IMR-90 (cell line): Measurements from ENCODE around the gene TRIM22. TPM values are rescaled to one million over a fixed set of nuclear protein-coding genes. Genes with fewer than 3 reads are reported as not detected.

Experiments
- ATAC-seq: fragments of 200-7000 bp; cut with Tn5 transposase; 2 replicates; pipeline ENCODE4 v1.9.1; 2020; ENCODE audit warnings: low read depth, mild to moderate bottlenecking, moderate library complexity
- BruUV-seq: library from RNA; stranded (reverse); fragments of 400-500 nt; replicated peaks from 2 replicates; lab custom pipeline; 2021; lab: Mats Ljungman, UMichigan
- CTCF ChIA-PET: fragments of 300-600 bp; formaldehyde crosslinking; extraction: SDS; loops from one replicate; lab custom pipeline; 2021; ENCODE audit warnings: antibody characterized with exemption; lab: Yijun Ruan, JAX
- POLR2A ChIA-PET: fragments of 300-600 bp; sonication (Branson Sonifier 250); formaldehyde crosslinking; loops from one replicate; lab custom pipeline; 2022; ENCODE audit warnings: antibody characterized with exemption; ENCODE audit not compliant: unreplicated experiment; lab: Charles Lee
- DNase-seq: peaks from one replicate; pipeline ENCODE4 v3.0.0; 2013
- H2AFZ ChIP-seq: replicated peaks from 2 replicates; pipeline ENCODE3; 2013; ENCODE audit warnings: low read length, mild to moderate bottlenecking; ENCODE audit not compliant: poor library complexity
- H2AK5ac ChIP-seq: 2 replicates; pipeline ENCODE4 v1.6.1; 2013; ENCODE audit warnings: low read depth, low read length, inconsistent platforms
- H2AK9ac ChIP-seq: replicated peaks from 2 replicates; pipeline ENCODE3; 2013; ENCODE audit warnings: mild to moderate bottlenecking, low read depth, low read length, moderate library complexity; ENCODE audit not compliant: poor library complexity
- H2BK120ac ChIP-seq: 2 replicates; pipeline ENCODE4 v1.6.1; 2013; ENCODE audit warnings: low read depth, low read length, inconsistent platforms
- H2BK15ac ChIP-seq: 3 replicates; pipeline ENCODE4 v1.6.1; 2013; ENCODE audit warnings: low read depth, low read length, inconsistent platforms
- H2BK20ac ChIP-seq: 2 replicates; pipeline ENCODE4 v1.6.1; 2013; ENCODE audit warnings: low read depth, mild to moderate bottlenecking, inconsistent platforms, low read length, moderate library complexity
- H2BK5ac ChIP-seq: 2 replicates; pipeline ENCODE4 v1.6.1; 2013; ENCODE audit warnings: mild to moderate bottlenecking, low read depth, low read length, inconsistent platforms; ENCODE audit not compliant: poor library complexity, severe bottlenecking
- H3K14ac ChIP-seq: replicated peaks from 2 replicates; pipeline ENCODE4 v1.6.1; 2013; ENCODE audit warnings: low read depth, low read length, inconsistent platforms
- H3K18ac ChIP-seq: 2 replicates; pipeline ENCODE4 v1.6.1; 2013; ENCODE audit warnings: low read depth, low read length, control low read depth
- H3K23ac ChIP-seq: 2 replicates; pipeline ENCODE4 v1.6.1; 2013; ENCODE audit warnings: low read depth, low read length, inconsistent platforms
- H3K27ac ChIP-seq: 2 replicates; pipeline ENCODE4 v1.5.1; 2013; ENCODE audit warnings: mild to moderate bottlenecking, control low read depth, low read length; ENCODE audit not compliant: insufficient read depth
- H3K27me3 ChIP-seq: 2 replicates; pipeline ENCODE4 v1.6.1; 2013; ENCODE audit warnings: low read length; ENCODE audit not compliant: control insufficient read depth, insufficient read depth
- H3K36me3 ChIP-seq: 2 replicates; pipeline ENCODE4 v1.6.1; 2013; ENCODE audit warnings: low read length, mixed read lengths; ENCODE audit not compliant: control insufficient read depth, insufficient read depth
- H3K4ac ChIP-seq: 2 replicates; pipeline ENCODE4 v1.6.1; 2013; ENCODE audit warnings: low read depth, low read length, inconsistent platforms
- H3K4me1 ChIP-seq: 2 replicates; pipeline ENCODE4 v1.6.1; 2013; ENCODE audit warnings: low read length, mixed read lengths; ENCODE audit not compliant: control insufficient read depth, insufficient read depth
- H3K4me2 ChIP-seq: 2 replicates; pipeline ENCODE4 v1.6.1; 2013; ENCODE audit warnings: low read depth, mild to moderate bottlenecking, control low read depth, low read length, moderate library complexity
- H3K4me3 ChIP-seq: 2 replicates; pipeline ENCODE4 v1.5.1; 2013; ENCODE audit warnings: low read depth, mild to moderate bottlenecking, control low read depth, low read length, moderate library complexity; ENCODE audit not compliant: insufficient read depth
- H3K56ac ChIP-seq: 2 replicates; pipeline ENCODE4 v1.6.1; 2013; ENCODE audit warnings: low read length, inconsistent platforms; ENCODE audit not compliant: insufficient read depth; ENCODE audit errors: extremely low read depth
- H3K79me1 ChIP-seq, 2 experiments: 2 replicates each; pipeline ENCODE4 v1.6.1; 2013; ENCODE audit warnings: low read length in 2 of 2, inconsistent platforms in 1 of 2, low read depth in 1 of 2
- H3K9ac ChIP-seq: 2 replicates; pipeline ENCODE4 v1.6.1; 2013; ENCODE audit warnings: low read depth, low read length, control low read depth
- H3K9me1 ChIP-seq: 2 replicates; pipeline ENCODE4 v1.6.1; 2013; ENCODE audit warnings: low read length, inconsistent platforms; ENCODE audit not compliant: insufficient read depth
- H3K9me3 ChIP-seq: 2 replicates; pipeline ENCODE4 v1.6.1; 2013; ENCODE audit warnings: low read length; ENCODE audit not compliant: control insufficient read depth, insufficient read depth
- H4K20me1 ChIP-seq: 2 replicates; pipeline ENCODE4 v1.6.1; 2013; ENCODE audit warnings: low read length, inconsistent platforms; ENCODE audit not compliant: insufficient read depth
- H4K5ac ChIP-seq: 2 replicates; pipeline ENCODE4 v1.6.1; 2013; ENCODE audit warnings: mild to moderate bottlenecking, low read depth, low read length, control low read depth
- H4K8ac ChIP-seq, 2 experiments: 2 replicates each; pipeline ENCODE4 v1.6.1; 2013; ENCODE audit warnings: low read depth in 2 of 2, low read length in 2 of 2, control low read depth in 1 of 2, inconsistent platforms in 1 of 2
- H4K91ac ChIP-seq: 2 replicates; pipeline ENCODE4 v1.6.1; 2013; ENCODE audit warnings: low read depth, low read length, inconsistent platforms; ENCODE audit not compliant: insufficient read depth
- CHD1 ChIP-seq: IDR thresholded peaks from 2 replicates; pipeline ENCODE4 v1.6.1; 2012; ENCODE audit warnings: low read depth, low read length, improper control_type of control experiment
- FOS ChIP-seq: fragments of 150-350 bp; IDR thresholded peaks from 2 replicates; pipeline ENCODE4 v1.6.1; 2016; ENCODE audit warnings: low read depth, low read length
- POLR2A ChIP-seq: IDR thresholded peaks from 2 replicates; pipeline ENCODE4 v1.6.1; 2012; ENCODE audit warnings: mild to moderate bottlenecking, low read depth, low read length
- RFX5 ChIP-seq: IDR thresholded peaks from 2 replicates; pipeline ENCODE4 v1.8.0; 2012; ENCODE audit warnings: low read depth, mild to moderate bottlenecking, low read length, moderate library complexity
- WGBS, 2 experiments: methylation state at CpG; one replicate each; pipeline versions ENCODE4 v1.1.5 to v1.1.7; 2013; ENCODE audit warnings: missing lambda C conversion rate in 2 of 2; ENCODE audit not compliant: insufficient read length in 1 of 2; ENCODE audit errors: extremely low coverage in 2 of 2; 5-methylcytosine and 5-hydroxymethylcytosine counted together
- dilution Hi-C: fragments of 300-500 bp; cut with HindIII; formaldehyde crosslinking; loops from one replicate; pipeline ENCODE4 v1.14.3; 2018; ENCODE audit warnings: low sequenced_read_pairs; ENCODE audit not compliant: unreplicated experiment
- in situ Hi-C: fragments of 300-500 bp; cut with MboI; formaldehyde crosslinking; loops from 3 replicates; pipeline ENCODE4 v1.14.3; 2019; ENCODE audit warnings: low sequenced_read_pairs, inconsistent platforms, mixed read lengths
- intact Hi-C: fragments of 100-400 bp; cut with micrococcal nuclease; formaldehyde crosslinking; loops from 2 replicates; pipeline ENCODE4 v1.10.0; 2022
- polyA plus RNA-seq, 3 experiments: library from polyadenylated mRNA; depleted of rRNA; stranded (reverse); fragments of >200 nt; gene quantifications; 2 replicates each; pipeline ENCODE4 v1.2.3, GENCODE V29; 2012; ENCODE audit warnings: low replicate concordance in 1 of 3
- total RNA-seq: library from RNA; depleted of rRNA; stranded (reverse); fragments of >200 nt; gene quantifications from 2 replicates; pipeline ENCODE4 v1.2.3, GENCODE V29; 2012
- TF ChIP-seq, protein P1 (sequence below): conservative IDR thresholded peaks from 2 replicates; pipeline ENCODE4 v1.5.1; 2012; ENCODE audit warnings: mild to moderate bottlenecking, low read depth, low read length, improper control_type of control experiment

TRIM22 gene
- total and polyA plus RNA-seq, 2 of the 4 experiments (the other 2 are of a cell fraction): 43.6 to 46.8 TPM

- ATAC-seq: no peak
- POLR2A ChIA-PET: no interaction called here
- in situ Hi-C loops: no loop called here
Measured at GRCh38 chr11:5746614-5747013, 57.0 kb downstream of the TRIM22 start.

More at GRCh38 chr11:5746614-5747013, 57.0 kb downstream of the TRIM22 start:
- H3K9ac ChIP-seq: no peak overlapping the region
- H2BK120ac ChIP-seq: no peak overlapping the region
- no peaks in the 10 kb centered on the region for H3K79me1 ChIP-seq
- H2AK5ac ChIP-seq: no peak overlapping the region
- no peak overlapping the region for H3K27ac ChIP-seq
- H3K9me3 ChIP-seq: no peaks in the 10 kb centered on the region; the same call in 1 of the 2 replicates
- CTCF ChIA-PET: interaction anchor here (0.7 kb wide), 1 partner anchor 25 kb away, joined by 3 read pairs; no protein-coding TSS in a partner anchor
- dilution Hi-C loops (no loop called here), intact Hi-C loops (no loop called here)
- H3K4me3 ChIP-seq: no peak overlapping the region
- no peak overlapping the region for H4K91ac ChIP-seq
- H4K5ac ChIP-seq: no peak overlapping the region
- H4K8ac ChIP-seq: no peak overlapping the region
- no peak for DNase-seq
- no peak overlapping the region for H2BK15ac ChIP-seq
- H2AK9ac ChIP-seq: no peak overlapping the region
- H3K56ac ChIP-seq: no peak overlapping the region
- no peaks in the 10 kb centered on the region for H3K9me1 ChIP-seq
- H3K4me1 ChIP-seq: no peaks in the 10 kb centered on the region
- H3K14ac ChIP-seq: no peak overlapping the region
- H2BK5ac ChIP-seq: no peak overlapping the region
- H3K27me3 ChIP-seq: no peaks in the 10 kb centered on the region
- no peak overlapping the region for H2BK20ac ChIP-seq
- no CpG with 5 or more reads among the region's 3 CpGs for WGBS, 2 experiments
- no peaks in the 10 kb centered on the region for H3K36me3 ChIP-seq
- H2AFZ ChIP-seq: no peak overlapping the region
- H3K18ac ChIP-seq: no peak overlapping the region
- no peaks in the 10 kb centered on the region for H4K20me1 ChIP-seq
- H3K4ac ChIP-seq: no peak overlapping the region
- no peak overlapping the region for H3K23ac ChIP-seq
- no TSS peak for BruUV-seq
- H3K4me2 ChIP-seq: no peak overlapping the region
- TF ChIP-seq, protein P1, sequence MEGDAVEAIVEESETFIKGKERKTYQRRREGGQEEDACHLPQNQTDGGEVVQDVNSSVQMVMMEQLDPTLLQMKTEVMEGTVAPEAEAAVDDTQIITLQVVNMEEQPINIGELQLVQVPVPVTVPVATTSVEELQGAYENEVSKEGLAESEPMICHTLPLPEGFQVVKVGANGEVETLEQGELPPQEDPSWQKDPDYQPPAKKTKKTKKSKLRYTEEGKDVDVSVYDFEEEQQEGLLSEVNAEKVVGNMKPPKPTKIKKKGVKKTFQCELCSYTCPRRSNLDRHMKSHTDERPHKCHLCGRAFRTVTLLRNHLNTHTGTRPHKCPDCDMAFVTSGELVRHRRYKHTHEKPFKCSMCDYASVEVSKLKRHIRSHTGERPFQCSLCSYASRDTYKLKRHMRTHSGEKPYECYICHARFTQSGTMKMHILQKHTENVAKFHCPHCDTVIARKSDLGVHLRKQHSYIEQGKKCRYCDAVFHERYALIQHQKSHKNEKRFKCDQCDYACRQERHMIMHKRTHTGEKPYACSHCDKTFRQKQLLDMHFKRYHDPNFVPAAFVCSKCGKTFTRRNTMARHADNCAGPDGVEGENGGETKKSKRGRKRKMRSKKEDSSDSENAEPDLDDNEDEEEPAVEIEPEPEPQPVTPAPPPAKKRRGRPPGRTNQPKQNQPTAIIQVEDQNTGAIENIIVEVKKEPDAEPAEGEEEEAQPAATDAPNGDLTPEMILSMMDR: no peak
- no peak for TF ChIP-seq RFX5
- no peak for TF ChIP-seq CHD1
- no peak for TF ChIP-seq FOS
- TF ChIP-seq POLR2A: no peak
